K562 (cell line): ENCODE results near the gene BICC1. TPM values are rescaled to one million over a fixed set of nuclear protein-coding genes. Genes with fewer than 3 reads are reported as not detected.

ENCODE experiments used
- ATAC-seq: fragments of 200-7000 bp; cut with Tn5 transposase; 3 replicates; pipeline ENCODE4 v1.9.1; 2020; ENCODE audit warnings: moderate library complexity
- BruUV-seq: library from RNA; stranded (reverse); fragments of 400-500 nt; replicated peaks from 2 replicates; lab custom pipeline; 2021; lab: Mats Ljungman, UMichigan
- CTCF ChIA-PET: fragments of 300-600 bp; formaldehyde crosslinking; extraction: SDS; loops from one replicate; lab custom pipeline; 2021; ENCODE audit warnings: low intra/inter-chr PET ratio; lab: Yijun Ruan, JAX
- POLR2A ChIA-PET: fragments of 300-600, 350-650 bp; sonication (Branson Sonifier 250); formaldehyde crosslinking; extraction: SDS; loops from one replicate; lab custom pipeline; 2021; ENCODE audit warnings: antibody characterized with exemption, inconsistent platforms; lab: Yijun Ruan, JAX
- DNase-seq, 4 experiments: peaks; one replicate each; pipeline versions ENCODE4 v3.0.0 to v3.0.0-alpha.2; 2011 to 2018; ENCODE audit warnings: low spot score in 3 of 4, mixed read lengths in 3 of 4; ENCODE audit errors: extremely low read depth in 1 of 4
- FAIRE-seq: peaks from 2 replicates; lab custom pipeline; 2011; peaks lifted over from hg19 to GRCh38; lab: Jason Lieb, UNC
- H2AFZ ChIP-seq: 2 replicates; pipeline ENCODE4 v1.6.0; 2011; ENCODE audit warnings: low read depth, low read length, control low read depth, inconsistent platforms
- H3K27ac ChIP-seq: fragments of 200-600 bp; 3 replicates; pipeline ENCODE4 v1.8.0; 2011; ENCODE audit warnings: low read depth, mild to moderate bottlenecking, control low read depth, inconsistent platforms, low read length, moderate library complexity, mixed read lengths; ENCODE audit errors: extremely low read depth
- H3K27me3 ChIP-seq, 2 experiments: fragments of 300-600 bp in 1 of 2; 2 replicates in 1 of 2; 3 replicates in 1 of 2; pipeline versions ENCODE4 v1.6.0 to v1.8.0; 2011; ENCODE audit warnings: inconsistent platforms in 2 of 2, low read length in 2 of 2, mild to moderate bottlenecking in 1 of 2, mixed read lengths in 1 of 2, moderate library complexity in 1 of 2; ENCODE audit not compliant: control insufficient read depth in 2 of 2, insufficient read depth in 2 of 2
- H3K36me3 ChIP-seq: fragments of 300-600 bp; 3 replicates; pipeline ENCODE4 v1.8.0; 2011; ENCODE audit warnings: mild to moderate bottlenecking, low read length, inconsistent platforms; ENCODE audit not compliant: control insufficient read depth, insufficient read depth
- H3K4me1 ChIP-seq, 2 experiments: fragments of 200-600 bp in 1 of 2; replicated peaks in 1 of 2; 2 replicates in 1 of 2; 3 replicates in 1 of 2; pipeline versions ENCODE4 v1.5.1 to v1.8.0; 2011; ENCODE audit warnings: inconsistent platforms in 2 of 2, low read length in 2 of 2, mild to moderate bottlenecking in 1 of 2, mixed read lengths in 1 of 2, moderate library complexity in 1 of 2; ENCODE audit not compliant: control insufficient read depth in 2 of 2, insufficient read depth in 2 of 2
- H3K4me2 ChIP-seq: 2 replicates; pipeline ENCODE4 v1.6.1; 2011; ENCODE audit warnings: low read length, control low read depth, inconsistent platforms, mixed read lengths; ENCODE audit not compliant: insufficient read depth
- H3K4me3 ChIP-seq: fragments of 200-600 bp; sonication (generic), shearing (Covaris generic); 2 replicates; pipeline ENCODE4 v1.5.1; 2016; ENCODE audit warnings: control low read depth, inconsistent platforms
- H3K79me2 ChIP-seq: fragments of 200-600 bp; 3 replicates; pipeline ENCODE4 v1.8.0; 2011; ENCODE audit warnings: low read length, inconsistent platforms; ENCODE audit not compliant: control insufficient read depth, insufficient read depth
- H3K9ac ChIP-seq, 2 experiments: 2 replicates each; pipeline versions ENCODE4 v1.6.0 to v1.6.1; 2011; ENCODE audit warnings: low read depth in 2 of 2, low read length in 2 of 2, control low read depth in 1 of 2, inconsistent platforms in 1 of 2, mild to moderate bottlenecking in 1 of 2, mixed read lengths in 1 of 2; ENCODE audit not compliant: insufficient read depth in 1 of 2
- H3K9me1 ChIP-seq: one replicate; pipeline ENCODE4 v1.6.0; 2011; ENCODE audit warnings: inconsistent platforms, mild to moderate bottlenecking, low read length, moderate library complexity; ENCODE audit not compliant: control insufficient read depth, insufficient read depth
- H3K9me3 ChIP-seq: replicated peaks from 2 replicates; pipeline ENCODE4 v1.5.1; 2011; ENCODE audit warnings: low read depth, low read length, inconsistent platforms; ENCODE audit not compliant: control insufficient read depth, insufficient read depth
- H4K20me1 ChIP-seq: replicated peaks from 2 replicates; pipeline ENCODE4 v1.6.1; 2011; ENCODE audit warnings: low read length, inconsistent platforms, mixed read lengths; ENCODE audit not compliant: control insufficient read depth, insufficient read depth
- HMGN3 ChIP-seq: IDR thresholded peaks from 2 replicates; pipeline ENCODE4 v1.6.1; 2011; ENCODE audit warnings: borderline replicate concordance, low read depth, mild to moderate bottlenecking, mixed read lengths, low read length; ENCODE audit not compliant: insufficient read length; ENCODE audit errors: extremely low read depth
- LARP7 ChIP-seq: fragments of 450-650 bp; IDR thresholded peaks from 2 replicates; pipeline ENCODE4 v1.6.1; 2016
- PRMT5 ChIP-seq: sonication (generic); formaldehyde crosslinking; IDR thresholded peaks from 2 replicates; pipeline ENCODE4 v1.5.0; 2020; ENCODE audit warnings: missing genetic modification reagents
- RBFOX2 ChIP-seq: fragments of 200-400 bp; formaldehyde crosslinking; IDR thresholded peaks from 2 replicates; pipeline ENCODE4 v1.6.1; 2017; ENCODE audit warnings: low read depth, mild to moderate bottlenecking, low read length, moderate library complexity
- RFX1 ChIP-seq: fragments of 450-650 bp; IDR thresholded peaks from 2 replicates; pipeline ENCODE4 v1.6.1; 2016; ENCODE audit warnings: mild to moderate bottlenecking, moderate library complexity
- SIN3A ChIP-seq, 2 experiments: fragments of 150-350 bp in 1 of 2; IDR thresholded peaks; 2 replicates each; pipeline ENCODE4 v1.6.1; 2011 to 2016; ENCODE audit warnings: borderline replicate concordance in 2 of 2, low read depth in 2 of 2, low read length in 2 of 2, mild to moderate bottlenecking in 2 of 2, moderate library complexity in 2 of 2; ENCODE audit not compliant: control insufficient read depth in 1 of 2
- ZNF197 ChIP-seq: fragments of 200-800 bp; sonication (Bioruptor generic); IDR thresholded peaks from 2 replicates; pipeline ENCODE4 v1.6.1; 2016; ENCODE audit warnings: low read depth, missing genetic modification characterization, missing compliant biosample characterization
- ZNF232 ChIP-seq: sonication (generic); formaldehyde crosslinking; IDR thresholded peaks from 2 replicates; pipeline ENCODE4 v1.8.0; 2022; ENCODE audit warnings: mild to moderate bottlenecking, missing genetic modification reagents
- ZNF311 ChIP-seq: fragments of 250-450 bp; sonication (Bioruptor Pico); IDR thresholded peaks from 2 replicates; pipeline ENCODE4 v1.4.0; 2020; ENCODE audit warnings: mild to moderate bottlenecking, moderate library complexity
- ZNF644 ChIP-seq: fragments of 200-800 bp; sonication (Bioruptor generic); IDR thresholded peaks from 2 replicates; pipeline ENCODE4 v1.6.1; 2016; ENCODE audit warnings: low read depth, missing genetic modification characterization, missing compliant biosample characterization
- ZNF740 ChIP-seq, 3 experiments: fragments of 200-800 bp in 1 of 3; sonication (Bioruptor generic) in 1 of 3; sonication (generic) in 1 of 3; formaldehyde crosslinking in 1 of 3; IDR thresholded peaks; 2 replicates each; pipeline versions ENCODE4 v1.6.1 to v1.8.0; 2016 to 2022; ENCODE audit warnings: mild to moderate bottlenecking in 2 of 3, missing compliant biosample characterization in 2 of 3, missing genetic modification characterization in 2 of 3, missing genetic modification reagents in 1 of 3
- WGBS: fragments of 100-300 bp; shearing (Covaris generic); methylation state at CpG from one replicate; pipeline ENCODE4 v1.1.6; 2016; ENCODE audit warnings: low coverage, mixed read lengths; ENCODE audit not compliant: insufficient coverage; ENCODE audit errors: missing lambda C conversion rate; 5-methylcytosine and 5-hydroxymethylcytosine counted together
- in situ Hi-C: fragments of 300-500 bp; cut with MboI; formaldehyde crosslinking; loops from 4 replicates; pipeline ENCODE4 v1.15.0; 2018; ENCODE audit warnings: inconsistent platforms, mixed read lengths
- intact Hi-C: fragments of 100-400 bp; cut with micrococcal nuclease; formaldehyde crosslinking; loops from 2 replicates; pipeline ENCODE4 v1.14.2; 2022
- polyA plus RNA-seq, 8 experiments: library from polyadenylated mRNA; depleted of rRNA in 4 of 8; stranded (reverse) in 5 of 8; unstranded in 3 of 8; fragments of >200 nt; fragmentation: Nextera tagmentation in 2 of 8; fragmentation: Illumina TruSeq in 1 of 8; extraction: Ambion mirVana in 2 of 8; extraction: Trizol in 1 of 8; gene quantifications; 2 replicates each; pipeline versions ENCODE4 v1.2.1 to v1.2.3, GENCODE V29; 2011 to 2014; ENCODE audit warnings: inconsistent platforms in 1 of 8, missing spikeins in 1 of 8
- total RNA-seq, 7 experiments: library from RNA; depleted of rRNA in 6 of 7; stranded (reverse); fragments of >200 nt in 6 of 7; fragmentation: Illumina TruSeq in 2 of 7; extraction: Trizol in 2 of 7; gene quantifications; 2 replicates each; pipeline versions ENCODE4 v1.2.1 to v1.2.3, GENCODE V29; 2011 to 2021; ENCODE audit warnings: low replicate concordance in 1 of 7

Gene BICC1
- total and polyA plus RNA-seq, 9 of the 15 experiments (the other 6 are each of a cell fraction or from before 2014, with no cell fraction given), result not detected

DNA sequence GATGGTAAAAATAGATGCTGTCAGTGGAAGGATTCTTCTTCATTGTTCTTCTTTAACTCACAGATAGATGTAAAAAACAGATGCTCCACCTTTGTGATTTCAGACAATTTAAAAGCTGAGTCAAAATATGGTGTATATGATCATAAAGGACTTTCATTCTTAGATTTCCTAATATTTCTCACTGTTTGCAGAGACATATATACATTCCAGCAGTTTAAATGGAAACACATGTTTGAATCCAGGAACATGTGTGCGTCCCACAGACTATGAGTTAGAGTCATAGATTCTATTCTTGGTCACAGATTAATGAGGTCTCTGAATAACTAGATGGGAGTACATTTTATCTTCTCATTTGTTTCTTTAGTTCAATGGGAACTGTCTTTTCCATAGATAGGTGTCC lies 109.6 kb downstream of the BICC1 start:
- no peaks in the 10 kb centered on the region for H3K9me3 ChIP-seq
- no peaks in the 10 kb centered on the region for H3K27me3 ChIP-seq
- H3K27ac ChIP-seq, result no peak overlapping the region
- in situ Hi-C loops (no loop called here), intact Hi-C loops (no loop called here)
- H3K36me3 ChIP-seq, result no peaks in the 10 kb centered on the region
- ATAC-seq, result no peak
- 0% methylated on average over 1 of the region's 1 CpG for WGBS
- no peaks in the 10 kb centered on the region for H3K9me1 ChIP-seq
- ChIA-PET CTCF (no interaction called here), POLR2A (no interaction called here)
- no peak for TF ChIP-seq ZNF232 (CRISPR knock-in tag)
- no peak for TF ChIP-seq ZNF197 (CRISPR knock-in tag)
- TF ChIP-seq LARP7, result no peak
- TF ChIP-seq ZNF740 (CRISPR knock-in tag; IDR thresholded peaks at IDR 0.05), result no peak
- TF ChIP-seq ZNF740 (tag; IDR thresholded peaks at IDR 0.05), result no peak
- TF ChIP-seq HMGN3, result no peak
- no peak for TF ChIP-seq ZNF311 (CRISPR knock-in tag)
- TF ChIP-seq PRMT5 (CRISPR knock-in tag), result no peak
- TF ChIP-seq RBFOX2, result no peak
- no peak for TF ChIP-seq SIN3A (IDR thresholded peaks at IDR 0.05; ENCODE audit: borderline replicate concordance in 2 of 2, control insufficient read depth in 1 of 2, low read depth in 2 of 2, low read length in 2 of 2)
- TF ChIP-seq RFX1, result no peak
- TF ChIP-seq ZNF644 (tag), result no peak
- no peak overlapping the region for H3K4me3 ChIP-seq
- H3K9ac ChIP-seq, result no peak overlapping the region
- H4K20me1 ChIP-seq, result no peaks in the 10 kb centered on the region
- no peaks in the 10 kb centered on the region for H3K4me1 ChIP-seq
- no peak overlapping the region for H2AFZ ChIP-seq
- no peaks in the 10 kb centered on the region for H3K79me2 ChIP-seq
- no TSS peak for BruUV-seq
- DNase-seq, result no peak
- no peak for FAIRE-seq
- H3K4me2 ChIP-seq, result no peak overlapping the region
